Measurements from ENCODE around the gene CTNNA2. TPM values are rescaled to one million over a fixed set of nuclear protein-coding genes. Genes with fewer than 3 reads are reported as not detected.
"Not testable (repeated sequence)": the region's sequence is repeated elsewhere in the genome, so short reads cannot be mapped to it uniquely, and the experiment has no call there.

CTNNA2 gene
- total RNA-seq, 2 donors from 2014 or later, result 0.37 to 0.92 TPM

- DNase-seq, result no peak
- no peak for ATAC-seq
- intact Hi-C loops (cut with DNase I, micrococcal nuclease), result no loop called here
These were observed 517.3 kb downstream of the CTNNA2 start for GRCh38 chr2:80030135-80030534.

GRCh38 chr2:80032684-80033083 is 519.8 kb downstream of the CTNNA2 start:
- ATAC-seq; intact Hi-C loops (cut with DNase I, micrococcal nuclease); DNase-seq: not testable (repeated sequence)

- DNase-seq (no peak), ATAC-seq (no peak)
- intact Hi-C loops (cut with DNase I, micrococcal nuclease), result no loop called here
These were observed 523.0 kb downstream of the CTNNA2 start for GRCh38 chr2:80035749-80036285.

GRCh38 chr2:80037310-80037709 is 524.5 kb downstream of the CTNNA2 start:
- DNase-seq, result no peak
- ATAC-seq, result no peak
- intact Hi-C loops (cut with DNase I, micrococcal nuclease), result no loop called here

GRCh38 chr2:80040226-80040625 is 527.4 kb downstream of the CTNNA2 start:
- intact Hi-C loops (cut with DNase I, micrococcal nuclease), result no loop called here
- ATAC-seq (no peak), DNase-seq (no peak)

- intact Hi-C loops (cut with DNase I, micrococcal nuclease), result no loop called here
- ATAC-seq, result no peak
- DNase-seq, result no peak
These were observed 529.8 kb downstream of the CTNNA2 start for GRCh38 chr2:80042635-80043034.

GRCh38 chr2:80048296-80048695 is 535.4 kb downstream of the CTNNA2 start:
- intact Hi-C loops (cut with DNase I, micrococcal nuclease), result no loop called here
- ATAC-seq (no peak), DNase-seq (no peak)

GRCh38 chr2:80050246-80050645 is 537.4 kb downstream of the CTNNA2 start:
- ATAC-seq, result no peak
- DNase-seq, result no peak
- intact Hi-C loops (cut with DNase I, micrococcal nuclease), result no loop called here

- ATAC-seq (no peak), DNase-seq (no peak)
- intact Hi-C loops (cut with DNase I, micrococcal nuclease), result no loop called here
These were observed 540.9 kb downstream of the CTNNA2 start for GRCh38 chr2:80053522-80054345.

GRCh38 chr2:80054346-80054675 is 541.5 kb downstream of the CTNNA2 start:
- ATAC-seq (no peak), DNase-seq (no peak)
- intact Hi-C loops (cut with DNase I, micrococcal nuclease), result no loop called here

GRCh38 chr2:80057956-80058355 is 545.1 kb downstream of the CTNNA2 start:
- DNase-seq, result no peak
- intact Hi-C loops (cut with DNase I, micrococcal nuclease), result no loop called here
- ATAC-seq, result no peak

- DNase-seq (no peak), ATAC-seq (no peak)
- intact Hi-C loops (cut with DNase I, micrococcal nuclease), result no loop called here
These were observed 545.7 kb downstream of the CTNNA2 start for GRCh38 chr2:80058562-80058961.

- ATAC-seq (no peak), DNase-seq (no peak)
- intact Hi-C loops (cut with DNase I, micrococcal nuclease), result no loop called here
These were observed 546.6 kb downstream of the CTNNA2 start for GRCh38 chr2:80059447-80059846.

- DNase-seq (no peak), ATAC-seq (no peak)
- intact Hi-C loops (cut with DNase I, micrococcal nuclease), result no loop called here
These were observed 549.0 kb downstream of the CTNNA2 start for GRCh38 chr2:80061881-80062280.

GRCh38 chr2:80062298-80062697 is 549.4 kb downstream of the CTNNA2 start:
- ATAC-seq, result no peak
- intact Hi-C loops (cut with DNase I, micrococcal nuclease), result no loop called here
- no peak for DNase-seq

- DNase-seq (no peak), ATAC-seq (no peak)
- intact Hi-C loops (cut with DNase I, micrococcal nuclease), result no loop called here
These were observed 555.3 kb downstream of the CTNNA2 start for GRCh38 chr2:80068038-80068731.

GRCh38 chr2:80070587-80070986 is 557.7 kb downstream of the CTNNA2 start:
- ATAC-seq (no peak), DNase-seq (no peak)
- intact Hi-C loops (cut with DNase I, micrococcal nuclease), result no loop called here

- no peak for DNase-seq
- no peak for ATAC-seq
- intact Hi-C loops (cut with DNase I, micrococcal nuclease), result no loop called here
These were observed 559.1 kb downstream of the CTNNA2 start for GRCh38 chr2:80071941-80072340.

GRCh38 chr2:80073134-80073561 is 560.3 kb downstream of the CTNNA2 start:
- DNase-seq (peak in 1 of 2 donors; percentile 15), ATAC-seq (peak; percentile 77)
- intact Hi-C loops (cut with DNase I, micrococcal nuclease), result no loop called here

All from left colon (tissue), 2 donors.